ENCODE data around the gene FEM1C. TPM values are rescaled to one million over a fixed set of nuclear protein-coding genes. Genes with fewer than 3 reads are reported as not detected.

FEM1C gene
- total RNA-seq, 1 donor from 2014 or later, result 11.1 TPM

DNA sequence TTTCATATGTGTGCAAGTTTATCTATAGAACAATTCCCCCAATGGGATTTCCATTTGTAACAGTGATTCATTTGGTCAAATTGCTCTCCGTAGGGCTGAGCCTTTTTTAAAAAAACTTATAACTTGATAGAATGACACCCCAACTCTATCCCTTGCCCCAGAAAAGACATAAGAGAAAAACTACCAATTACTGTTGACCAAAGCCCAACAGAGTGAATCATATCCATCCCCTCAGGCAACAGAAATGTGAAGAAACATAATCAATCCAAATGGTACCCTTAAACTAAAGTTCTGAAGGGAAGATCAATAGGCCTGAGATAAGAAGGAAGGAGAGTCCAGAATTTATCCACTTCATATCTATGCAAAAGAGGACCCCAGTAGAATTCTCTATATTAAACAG is 39.9 kb upstream of the FEM1C start:
- Histone ChIP-seq H3K4me3 (no peak overlapping the region), H3K27me3 (no peaks in the 10 kb centered on the region), H3K4me1 (no peaks in the 10 kb centered on the region), H3K9me3 (no peaks in the 10 kb centered on the region), H3K36me3 (peaks cover 5 to 10% of the 10 kb centered on the region in 2 donors), H3K27ac (no peak overlapping the region)
- TF ChIP-seq, protein P1, sequence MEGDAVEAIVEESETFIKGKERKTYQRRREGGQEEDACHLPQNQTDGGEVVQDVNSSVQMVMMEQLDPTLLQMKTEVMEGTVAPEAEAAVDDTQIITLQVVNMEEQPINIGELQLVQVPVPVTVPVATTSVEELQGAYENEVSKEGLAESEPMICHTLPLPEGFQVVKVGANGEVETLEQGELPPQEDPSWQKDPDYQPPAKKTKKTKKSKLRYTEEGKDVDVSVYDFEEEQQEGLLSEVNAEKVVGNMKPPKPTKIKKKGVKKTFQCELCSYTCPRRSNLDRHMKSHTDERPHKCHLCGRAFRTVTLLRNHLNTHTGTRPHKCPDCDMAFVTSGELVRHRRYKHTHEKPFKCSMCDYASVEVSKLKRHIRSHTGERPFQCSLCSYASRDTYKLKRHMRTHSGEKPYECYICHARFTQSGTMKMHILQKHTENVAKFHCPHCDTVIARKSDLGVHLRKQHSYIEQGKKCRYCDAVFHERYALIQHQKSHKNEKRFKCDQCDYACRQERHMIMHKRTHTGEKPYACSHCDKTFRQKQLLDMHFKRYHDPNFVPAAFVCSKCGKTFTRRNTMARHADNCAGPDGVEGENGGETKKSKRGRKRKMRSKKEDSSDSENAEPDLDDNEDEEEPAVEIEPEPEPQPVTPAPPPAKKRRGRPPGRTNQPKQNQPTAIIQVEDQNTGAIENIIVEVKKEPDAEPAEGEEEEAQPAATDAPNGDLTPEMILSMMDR (IDR thresholded peaks at IDR 0.05), result no peak
- DNase-seq (ENCODE audit: low spot score in 2 of 2), result no peak
- intact Hi-C loops (cut with DNase I), result no loop called here

DNA sequence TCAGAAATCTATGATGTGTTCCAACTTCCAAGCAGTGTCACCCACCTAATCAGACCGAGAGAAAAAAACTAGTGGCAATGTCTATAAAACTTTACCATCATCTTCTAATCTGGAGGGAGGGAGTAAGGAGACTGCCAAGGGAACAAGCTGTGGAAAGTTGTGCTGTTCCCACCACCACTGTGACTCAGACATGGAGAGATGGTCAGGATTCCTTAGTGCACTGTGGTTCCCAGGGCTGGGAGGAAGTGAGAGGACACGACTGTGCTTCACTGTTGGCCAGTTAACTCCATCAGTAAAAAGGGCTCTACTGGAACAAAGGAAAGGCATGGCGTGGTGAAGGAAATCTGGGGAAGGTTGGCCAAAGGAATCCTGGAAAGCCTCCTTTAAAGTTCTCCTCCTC is 38.9 kb upstream of the FEM1C start:
- H3K27ac ChIP-seq, result no peak overlapping the region
- DNase-seq (ENCODE audit: low spot score in 2 of 2), result no peak
- intact Hi-C loops (cut with DNase I), result no loop called here
- H3K9me3 ChIP-seq, result no peaks in the 10 kb centered on the region
- peaks cover 5 to 10% of the 10 kb centered on the region in 2 donors for H3K36me3 ChIP-seq
- no peaks in the 10 kb centered on the region for H3K4me1 ChIP-seq
- TF ChIP-seq, protein P1 (IDR thresholded peaks at IDR 0.05), result no peak
- no peak overlapping the region for H3K4me3 ChIP-seq
- H3K27me3 ChIP-seq, result no peaks in the 10 kb centered on the region

DNA sequence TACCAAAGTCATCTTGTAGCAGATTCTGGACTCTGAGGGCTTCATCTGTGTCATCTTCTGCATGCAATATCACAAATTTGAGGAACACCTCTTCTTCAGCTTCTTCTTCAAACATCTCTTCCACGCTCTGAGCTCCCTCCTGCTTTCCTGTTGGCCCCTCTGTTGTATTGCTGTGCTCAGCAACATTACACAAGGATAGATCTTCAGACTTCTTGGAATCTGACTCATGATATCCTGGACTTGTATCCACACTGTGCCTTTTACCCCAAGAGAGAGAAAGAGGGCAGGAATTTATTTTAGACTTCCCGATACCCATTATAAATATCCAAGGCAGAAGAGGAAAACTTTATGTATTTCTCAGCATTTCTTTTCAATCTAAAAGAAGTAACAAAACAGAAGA is 36.4 kb upstream of the FEM1C start:
- TF ChIP-seq, protein P1 (IDR thresholded peaks at IDR 0.05), result no peak
- H3K27me3 ChIP-seq, result no peaks in the 10 kb centered on the region
- H3K9me3 ChIP-seq, result no peaks in the 10 kb centered on the region
- H3K36me3 ChIP-seq, result peaks cover 5 to 10% of the 10 kb centered on the region in 2 donors
- no peak for DNase-seq (ENCODE audit: low spot score in 2 of 2)
- H3K4me3 ChIP-seq, result no peak overlapping the region
- H3K4me1 ChIP-seq, result no peaks in the 10 kb centered on the region
- H3K27ac ChIP-seq, result no peak overlapping the region
- intact Hi-C loops (cut with DNase I), result no loop called here

DNA sequence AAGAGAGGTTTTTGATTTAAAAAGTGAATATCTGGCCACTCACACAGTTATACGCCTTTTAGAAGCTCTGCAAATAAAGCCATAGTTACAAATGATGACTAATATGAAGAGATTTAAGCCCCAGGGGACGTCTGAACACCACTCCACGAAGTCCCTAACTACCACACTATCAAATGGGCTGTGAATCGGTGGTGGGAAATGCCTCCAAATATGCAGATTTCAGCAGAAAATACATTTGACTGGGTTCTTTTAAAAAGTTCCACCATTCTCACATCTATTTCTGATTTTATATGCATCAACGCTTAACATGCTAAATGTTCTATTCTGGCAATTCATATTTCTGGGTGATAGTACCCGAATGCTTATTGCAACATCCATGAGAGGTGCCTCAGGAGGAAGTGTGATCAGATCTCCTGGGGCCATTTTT is 35.2 kb upstream of the FEM1C start:
- TF ChIP-seq, protein P1 (IDR thresholded peaks at IDR 0.05), result no peak
- intact Hi-C loops (cut with DNase I), result loop anchor here (5.0 kb wide), 1 partner anchor 37 kb away; the partner anchor contains the start of gene FEM1C
- no peaks in the 10 kb centered on the region for H3K9me3 ChIP-seq
- peaks cover 5 to 10% of the 10 kb centered on the region in 2 donors for H3K36me3 ChIP-seq
- H3K27me3 ChIP-seq, result no peaks in the 10 kb centered on the region
- no peaks in the 10 kb centered on the region for H3K4me1 ChIP-seq
- no peak overlapping the region for H3K27ac ChIP-seq
- H3K4me3 ChIP-seq, result no peak overlapping the region
- DNase-seq (ENCODE audit: low spot score in 2 of 2), result no peak

DNA sequence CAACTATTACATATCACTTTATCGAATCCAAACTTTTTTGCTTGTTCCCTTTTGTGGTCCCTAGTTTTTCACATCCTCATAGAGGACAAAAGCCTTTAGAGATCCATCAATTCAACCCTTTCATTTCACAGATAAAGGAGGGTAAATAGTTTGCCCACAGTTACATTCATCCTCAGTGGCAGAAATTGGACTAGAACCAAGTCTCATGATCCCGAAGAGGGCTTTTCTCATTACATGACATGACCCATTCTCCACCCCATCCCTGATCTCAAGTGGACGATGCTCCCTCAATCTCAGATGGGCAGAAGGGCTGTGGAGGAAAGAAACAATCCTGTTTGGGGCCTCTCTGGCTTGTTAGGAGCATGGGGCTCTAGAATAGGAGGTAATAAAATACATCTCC is 34.6 kb upstream of the FEM1C start:
- H3K27ac ChIP-seq, result no peak overlapping the region
- H3K36me3 ChIP-seq, result peaks cover 5 to 10% of the 10 kb centered on the region in 2 donors
- TF ChIP-seq, protein P1 (IDR thresholded peaks at IDR 0.05), result no peak
- H3K4me1 ChIP-seq, result no peaks in the 10 kb centered on the region
- no peak for DNase-seq (ENCODE audit: low spot score in 2 of 2)
- no peaks in the 10 kb centered on the region for H3K9me3 ChIP-seq
- intact Hi-C loops (cut with DNase I), result loop anchor here (5.0 kb wide), 1 partner anchor 37 kb away; the partner anchor contains the start of gene FEM1C
- no peak overlapping the region for H3K4me3 ChIP-seq
- H3K27me3 ChIP-seq, result no peaks in the 10 kb centered on the region

DNA sequence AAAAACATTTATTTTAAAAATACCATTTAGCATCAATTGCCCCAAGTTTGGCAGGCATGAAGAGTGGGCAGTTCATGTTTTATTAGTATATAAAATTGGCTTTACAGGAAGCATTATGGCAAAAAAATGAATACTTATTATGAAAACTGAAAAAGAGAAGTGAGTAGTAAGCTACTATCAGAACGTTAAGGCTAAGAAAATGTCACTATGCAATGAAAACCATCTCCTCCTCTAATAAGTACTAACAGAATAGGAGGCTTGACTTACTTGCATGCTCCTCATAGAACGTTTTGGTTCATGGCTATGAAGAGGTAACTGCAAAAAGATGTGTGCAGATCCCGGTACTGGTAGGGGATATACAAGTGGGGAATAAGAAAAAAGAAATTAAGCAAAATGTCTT is 34.1 kb upstream of the FEM1C start:
- H3K36me3 ChIP-seq, result peaks cover 5 to 10% of the 10 kb centered on the region in 2 donors
- no peaks in the 10 kb centered on the region for H3K9me3 ChIP-seq
- H3K27me3 ChIP-seq, result no peaks in the 10 kb centered on the region
- intact Hi-C loops (cut with DNase I), result loop anchor here (5.0 kb wide), 1 partner anchor 36 kb away; the partner anchor contains the start of gene FEM1C
- TF ChIP-seq, protein P1 (IDR thresholded peaks at IDR 0.05), result no peak
- DNase-seq (ENCODE audit: low spot score in 2 of 2), result no peak
- H3K4me1 ChIP-seq, result no peaks in the 10 kb centered on the region
- no peak overlapping the region for H3K27ac ChIP-seq
- H3K4me3 ChIP-seq, result no peak overlapping the region

Data from ascending aorta (tissue), 2 donors.